Motor neuron (in vitro differentiated cells): ENCODE results near the gene TMEM219. TPM values are rescaled to one million over a fixed set of nuclear protein-coding genes. Genes with fewer than 3 reads are reported as not detected.

ENCODE experiments used
- ATAC-seq, 8 experiments: fragments of 200-7000 bp; cut with Tn5 transposase; replicated peaks in 6 of 8; 2 replicates each; pipeline ENCODE4 v1.8.0; 2021; ENCODE audit warnings: mild to moderate bottlenecking in 8 of 8, moderate library complexity in 8 of 8
- H3K27ac ChIP-seq, 2 donors: fragments of 250-450 bp; sonication (Bioruptor Pico); 2 replicates each; pipeline ENCODE4 v1.9.0; 2021; ENCODE audit warnings: antibody characterized with exemption in 2 of 2, mild to moderate bottlenecking in 2 of 2, moderate library complexity in 1 of 2
- H3K4me1 ChIP-seq, 2 donors: fragments of 250-450 bp; sonication (Bioruptor Pico); replicated peaks in 1 of 2; 2 replicates each; pipeline ENCODE4 v1.6.1; 2021; ENCODE audit warnings: antibody characterized with exemption in 2 of 2, mild to moderate bottlenecking in 2 of 2, moderate library complexity in 1 of 2
- H3K4me3 ChIP-seq, 5 donors: fragments of 250-450 bp; sonication (Bioruptor Pico); 2 replicates each; pipeline ENCODE4 v1.9.0; 2021; ENCODE audit warnings: antibody characterized with exemption in 5 of 5, mild to moderate bottlenecking in 5 of 5, moderate library complexity in 4 of 5
- whole genome bisulfite sequencing, 10 experiments: fragments of 450-650 bp; shearing (Covaris generic); methylation state at CpG; one replicate each; pipeline ENCODE4 v1.0.0; 2022; 5-methylcytosine and 5-hydroxymethylcytosine counted together
- in situ Hi-C, 9 experiments: fragments of 400-800 bp; cut with MboI; loops; one replicate each; pipeline ENCODE4 v1.15.0; 2021; ENCODE audit warnings: low sequenced_read_pairs in 9 of 9, low pct_unique_long_range_greater_than_20kb in 2 of 9; ENCODE audit not compliant: unreplicated experiment in 9 of 9
- total RNA-seq, 8 experiments: library from RNA; unstranded; fragments of 300-600 nt; gene quantifications; 2 replicates each; pipeline versions ENCODE4 v1.2.3 to v1.2.4, GENCODE V29; 2022

TMEM219 gene
- total RNA-seq, 8 experiments from 2014 or later = 34.4 to 77.6 (median 56.2) TPM

DNA sequence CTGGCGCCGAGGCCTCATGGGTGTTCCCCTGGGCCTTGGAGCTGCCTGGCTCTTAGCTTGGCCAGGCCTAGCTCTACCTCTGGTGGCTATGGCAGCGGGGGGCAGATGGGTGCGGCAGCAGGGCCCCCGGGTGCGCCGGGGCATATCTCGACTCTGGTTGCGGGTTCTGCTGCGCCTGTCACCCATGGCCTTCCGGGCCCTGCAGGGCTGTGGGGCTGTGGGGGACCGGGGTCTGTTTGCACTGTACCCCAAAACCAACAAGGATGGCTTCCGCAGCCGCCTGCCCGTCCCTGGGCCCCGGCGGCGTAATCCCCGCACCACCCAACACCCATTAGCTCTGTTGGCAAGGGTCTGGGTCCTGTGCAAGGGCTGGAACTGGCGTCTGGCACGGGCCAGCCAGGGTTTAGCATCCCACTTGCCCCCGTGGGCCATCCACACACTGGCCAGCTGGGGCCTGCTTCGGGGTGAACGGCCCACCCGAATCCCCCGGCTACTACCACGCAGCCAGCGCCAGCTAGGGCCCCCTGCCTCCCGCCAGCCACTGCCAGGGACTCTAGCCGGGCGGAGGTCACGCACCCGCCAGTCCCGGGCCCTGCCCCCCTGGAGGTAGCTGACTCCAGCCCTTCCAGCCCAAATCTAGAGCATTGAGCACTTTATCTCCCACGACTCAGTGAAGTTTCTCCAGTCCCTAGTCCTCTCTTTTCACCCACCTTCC lies 25.6 kb downstream of the TMEM219 start:
- ATAC-seq = no peak
- 100% methylated on average over 1 to 5 of the region's 35 CpGs; no CpG with 5 or more reads in 8 of the 10 experiments for WGBS, 10 experiments
- Histone ChIP-seq H3K4me3 (no peak overlapping the region), H3K27ac (no peak overlapping the region), H3K4me1 (no peaks in the 10 kb centered on the region)
- in situ Hi-C loops = no loop called here

DNA sequence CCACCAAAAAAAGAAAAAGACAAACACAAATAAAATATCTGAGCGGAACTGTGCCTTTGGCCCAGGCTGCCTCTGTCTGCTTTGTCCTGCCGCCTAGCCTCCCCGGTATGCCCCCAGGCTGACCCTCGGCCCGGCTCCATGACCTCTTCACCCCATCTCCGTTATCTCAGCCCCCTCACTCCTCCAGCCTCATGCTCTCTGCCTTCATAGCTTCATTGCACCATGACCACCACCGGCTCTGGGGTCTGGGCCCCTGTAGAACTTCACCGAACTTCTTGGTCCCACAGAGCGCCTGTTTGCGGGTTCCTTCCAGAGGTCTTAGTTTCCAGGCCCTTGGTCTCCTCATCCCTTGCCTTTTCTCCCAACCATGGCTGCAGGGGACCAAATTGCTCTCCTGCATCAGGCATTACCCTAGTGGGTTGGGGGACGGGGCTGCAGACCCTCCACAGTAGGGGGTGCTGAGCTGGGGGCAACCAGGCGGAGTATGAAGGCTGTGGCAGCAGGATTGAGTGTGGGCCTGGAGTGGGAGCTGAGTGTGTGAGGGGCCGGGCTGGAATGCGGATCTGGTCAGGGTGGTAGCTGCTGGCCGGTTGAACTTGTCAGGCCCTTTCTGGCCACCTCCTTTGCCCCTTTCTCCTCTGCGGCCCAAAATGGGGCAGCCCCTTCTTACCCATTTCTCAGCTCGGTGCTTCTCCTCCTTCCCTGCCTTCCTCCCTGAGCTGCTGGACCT lies 26.6 kb downstream of the TMEM219 start:
- Histone ChIP-seq H3K4me3 (no peak overlapping the region), H3K4me1 (no peaks in the 10 kb centered on the region), H3K27ac (no peak overlapping the region)
- in situ Hi-C loops = no loop called here
- ATAC-seq = no peak
- 79 to 100% (median 86%) methylated on average over 1 to 7 of the region's 17 CpGs; no CpG with 5 or more reads in 5 of the 10 experiments for WGBS, 10 experiments

DNA sequence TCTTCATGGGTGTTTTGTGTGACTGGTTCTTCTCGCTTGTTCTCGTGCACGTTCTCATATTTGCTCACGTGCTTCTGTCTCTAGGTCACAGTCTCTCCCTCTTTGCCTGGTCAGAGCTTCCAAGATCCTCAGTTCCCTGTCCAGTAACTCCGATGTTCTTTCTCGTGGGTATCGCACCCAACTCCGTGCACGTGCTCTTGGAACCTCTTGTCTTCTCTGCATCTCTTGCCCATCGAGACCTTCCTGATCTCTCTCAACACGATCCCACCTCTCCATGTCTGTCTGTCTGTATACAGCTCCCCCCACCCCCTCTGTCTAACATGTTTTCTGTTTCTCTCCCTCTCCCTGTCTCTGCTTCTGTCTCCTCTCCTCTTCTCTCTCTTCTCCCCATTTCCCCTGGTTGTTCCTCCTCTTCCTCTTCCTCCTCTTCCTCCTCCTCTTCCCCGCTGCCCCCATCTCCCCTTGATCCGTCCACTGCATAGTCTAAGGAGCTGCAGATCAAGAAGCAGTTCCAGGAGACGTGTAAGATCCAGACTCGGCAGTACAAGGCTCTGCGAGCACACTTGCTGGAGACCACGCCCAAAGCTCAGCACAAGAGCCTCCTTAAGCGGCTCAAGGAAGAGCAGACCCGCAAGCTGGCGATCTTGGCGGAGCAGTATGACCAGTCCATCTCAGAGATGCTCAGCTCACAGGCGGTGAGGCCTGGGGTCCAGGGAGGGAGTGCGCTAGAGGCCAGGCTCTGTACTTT lies 27.4 kb downstream of the TMEM219 start:
- H3K27ac ChIP-seq = no peak overlapping the region
- H3K4me3 ChIP-seq = no peak overlapping the region
- no peak for ATAC-seq
- peaks cover 1% of the 10 kb centered on the region in 2 donors for H3K4me1 ChIP-seq
- WGBS, 10 experiments = 69 to 100% (median 90%) methylated on average over 2 to 21 of the region's 23 CpGs; no CpG with 5 or more reads in 1 of the 10 experiments
- in situ Hi-C loops = no loop called here

DNA sequence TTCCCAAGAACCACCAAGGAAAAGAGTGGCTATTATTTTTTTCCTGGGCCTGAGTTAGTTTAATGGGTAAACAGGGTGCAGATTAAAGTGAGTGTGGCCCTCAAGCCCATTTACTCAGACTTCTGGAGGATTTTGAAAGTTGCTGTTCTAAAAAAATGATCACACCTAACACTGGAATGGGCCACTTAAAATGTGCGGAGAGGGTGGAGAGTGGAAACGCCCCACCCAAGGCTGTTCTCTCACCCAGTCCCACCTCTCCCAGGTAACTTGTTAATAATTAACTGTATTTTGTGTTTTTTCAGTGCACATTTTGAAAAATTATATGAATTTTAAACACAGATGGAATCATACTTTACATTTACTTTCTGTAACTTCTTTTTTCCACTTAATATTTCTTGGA lies 28.2 kb downstream of the TMEM219 start:
- 90 to 100% (median 100%) methylated on average over 1 to 2 of the region's 2 CpGs; no CpG with 5 or more reads in 2 of the 10 experiments for WGBS, 10 experiments
- in situ Hi-C loops = no loop called here
- peaks cover 5 to 8% of the 10 kb centered on the region in 2 donors for H3K4me1 ChIP-seq
- no peak overlapping the region for H3K4me3 ChIP-seq
- H3K27ac ChIP-seq = no peak overlapping the region
- no peak for ATAC-seq

DNA sequence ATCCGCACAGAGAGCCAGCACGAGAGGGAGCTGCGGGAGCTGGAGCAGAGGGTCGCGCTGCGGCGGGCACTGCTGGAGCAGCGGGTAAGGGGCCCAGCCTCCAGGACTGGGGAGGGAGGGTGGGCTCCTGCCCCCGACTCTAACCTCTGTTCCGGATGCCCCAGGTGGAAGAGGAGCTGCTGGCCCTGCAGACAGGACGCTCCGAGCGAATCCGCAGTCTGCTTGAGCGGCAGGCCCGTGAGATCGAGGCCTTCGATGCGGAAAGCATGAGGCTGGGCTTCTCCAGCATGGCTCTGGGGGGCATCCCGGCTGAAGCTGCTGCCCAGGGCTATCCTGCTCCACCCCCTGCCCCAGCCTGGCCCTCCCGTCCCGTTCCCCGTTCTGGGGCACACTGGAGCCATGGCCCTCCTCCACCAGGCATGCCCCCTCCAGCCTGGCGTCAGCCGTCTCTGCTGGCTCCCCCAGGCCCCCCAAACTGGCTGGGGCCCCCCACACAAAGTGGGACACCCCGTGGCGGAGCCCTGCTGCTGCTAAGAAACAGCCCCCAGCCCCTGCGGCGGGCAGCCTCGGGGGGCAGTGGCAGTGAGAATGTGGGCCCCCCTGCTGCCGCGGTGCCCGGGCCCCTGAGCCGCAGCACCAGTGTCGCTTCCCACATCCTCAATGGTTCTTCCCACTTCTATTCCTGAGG lies 29.1 kb downstream of the TMEM219 start:
- no peak overlapping the region for H3K27ac ChIP-seq
- H3K4me3 ChIP-seq = no peak overlapping the region
- in situ Hi-C loops = no loop called here
- peaks cover 5 to 8% of the 10 kb centered on the region in 2 donors for H3K4me1 ChIP-seq
- WGBS, 10 experiments = 87 to 100% (median 95%) methylated on average over 2 to 4 of the region's 35 CpGs; no CpG with 5 or more reads in 7 of the 10 experiments
- no peak for ATAC-seq

DNA sequence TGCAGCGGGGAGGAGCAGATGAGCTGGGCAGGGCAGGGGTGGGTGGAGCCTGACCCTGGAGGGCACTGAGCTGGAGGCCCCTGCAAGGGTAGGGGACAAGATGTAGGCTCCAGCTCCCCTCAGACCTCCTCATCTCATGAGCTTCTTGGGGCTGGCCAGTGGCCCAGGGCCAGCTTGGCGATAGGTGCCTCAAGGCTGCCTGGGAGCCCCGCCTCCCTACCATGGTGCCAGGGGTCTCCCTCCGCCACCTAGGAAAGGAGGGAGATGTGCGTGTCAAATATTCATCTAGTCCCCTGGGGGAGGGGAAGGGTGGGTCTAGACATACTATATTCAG lies 29.7 kb downstream of the TMEM219 start:
- in situ Hi-C loops = no loop called here
- WGBS, 10 experiments = 40% methylated on average over 1 of the region's 5 CpGs; no CpG with 5 or more reads in 8 of the 10 experiments
- no peak for ATAC-seq
- Histone ChIP-seq H3K27ac (no peak overlapping the region), H3K4me3 (no peak overlapping the region), H3K4me1 (peaks cover 5 to 8% of the 10 kb centered on the region in 2 donors)

DNA sequence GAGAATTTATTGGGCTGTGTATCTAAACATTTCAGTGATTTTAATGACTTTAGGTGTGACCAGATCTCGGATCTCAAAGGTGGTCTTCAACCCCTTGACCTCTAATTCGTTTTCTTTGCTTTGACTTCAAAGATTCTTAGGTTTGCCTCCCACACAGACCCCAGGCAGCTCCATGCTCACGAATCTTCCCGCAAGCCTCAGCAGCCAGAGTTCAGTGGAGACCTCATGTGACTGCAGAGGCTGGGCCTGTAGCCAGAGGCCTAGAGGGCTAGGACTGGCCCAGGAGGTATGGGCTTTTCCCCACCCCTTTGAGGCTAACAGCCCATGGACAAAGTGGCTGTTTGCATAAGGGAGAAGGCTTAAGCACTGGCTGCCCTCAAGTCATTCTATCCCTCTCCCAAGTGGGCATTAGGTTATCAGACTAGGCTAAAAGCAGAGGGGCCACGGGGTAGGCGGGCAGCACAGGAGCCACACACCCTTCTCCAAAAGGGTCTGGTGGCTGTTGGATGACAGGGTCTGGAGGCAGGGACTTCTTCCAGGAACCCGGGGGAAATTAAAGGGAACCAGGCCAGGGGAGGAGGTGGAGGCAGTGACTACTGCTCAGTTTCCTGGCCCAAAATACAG lies 30.6 kb downstream of the TMEM219 start:
- H3K4me3 ChIP-seq = no peak overlapping the region
- WGBS, 10 experiments = 27 to 83% (median 55%) methylated on average over 2 to 6 of the region's 7 CpGs; no CpG with 5 or more reads in 4 of the 10 experiments
- H3K4me1 ChIP-seq = peaks cover 5 to 10% of the 10 kb centered on the region in 2 donors
- peak in 2 of 8 experiments; percentile 19 to 20 for ATAC-seq
- no peak overlapping the region for H3K27ac ChIP-seq
- in situ Hi-C loops = no loop called here

DNA sequence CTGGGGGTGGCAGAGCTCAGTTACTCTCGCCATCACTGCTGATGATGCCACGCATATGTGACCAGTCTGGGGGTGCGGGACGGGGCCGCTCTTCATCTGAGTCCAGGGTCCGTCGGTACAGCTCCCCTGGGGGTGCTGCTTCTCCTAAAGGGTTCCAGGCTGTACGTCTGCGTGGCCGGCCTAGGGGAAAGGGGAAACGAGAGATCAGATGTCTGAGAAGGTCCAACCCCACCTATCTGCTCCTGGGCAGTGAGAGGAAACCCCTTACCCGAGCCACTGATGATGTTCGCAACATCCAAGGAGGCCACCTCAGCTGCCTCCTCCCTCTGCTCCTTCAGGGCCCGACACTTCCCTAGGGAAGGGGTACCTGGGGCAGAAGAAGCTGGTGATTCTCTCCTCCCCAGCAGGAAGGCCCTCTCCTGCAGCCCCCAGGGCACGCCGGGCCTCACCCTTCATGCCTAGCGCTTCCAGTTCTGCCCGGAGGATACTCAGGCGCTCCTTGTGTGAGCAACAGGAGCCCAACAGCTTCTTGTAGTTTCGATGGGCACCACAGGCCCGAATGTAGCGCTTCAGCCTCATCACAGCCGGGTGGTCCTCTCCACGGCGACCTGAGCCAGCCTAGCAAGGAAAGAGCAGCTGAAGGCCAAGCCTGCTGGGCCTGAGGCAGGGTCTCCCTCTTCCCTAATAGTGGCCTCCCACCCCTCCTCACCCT lies 31.5 kb downstream of the TMEM219 start:
- H3K27ac ChIP-seq = no peak overlapping the region
- peaks cover 5 to 10% of the 10 kb centered on the region in 2 donors for H3K4me1 ChIP-seq
- ATAC-seq = no peak
- in situ Hi-C loops = no loop called here
- H3K4me3 ChIP-seq = no peak overlapping the region
- 80 to 100% (median 98%) methylated on average over 1 to 6 of the region's 25 CpGs; no CpG with 5 or more reads in 2 of the 10 experiments for WGBS, 10 experiments

DNA sequence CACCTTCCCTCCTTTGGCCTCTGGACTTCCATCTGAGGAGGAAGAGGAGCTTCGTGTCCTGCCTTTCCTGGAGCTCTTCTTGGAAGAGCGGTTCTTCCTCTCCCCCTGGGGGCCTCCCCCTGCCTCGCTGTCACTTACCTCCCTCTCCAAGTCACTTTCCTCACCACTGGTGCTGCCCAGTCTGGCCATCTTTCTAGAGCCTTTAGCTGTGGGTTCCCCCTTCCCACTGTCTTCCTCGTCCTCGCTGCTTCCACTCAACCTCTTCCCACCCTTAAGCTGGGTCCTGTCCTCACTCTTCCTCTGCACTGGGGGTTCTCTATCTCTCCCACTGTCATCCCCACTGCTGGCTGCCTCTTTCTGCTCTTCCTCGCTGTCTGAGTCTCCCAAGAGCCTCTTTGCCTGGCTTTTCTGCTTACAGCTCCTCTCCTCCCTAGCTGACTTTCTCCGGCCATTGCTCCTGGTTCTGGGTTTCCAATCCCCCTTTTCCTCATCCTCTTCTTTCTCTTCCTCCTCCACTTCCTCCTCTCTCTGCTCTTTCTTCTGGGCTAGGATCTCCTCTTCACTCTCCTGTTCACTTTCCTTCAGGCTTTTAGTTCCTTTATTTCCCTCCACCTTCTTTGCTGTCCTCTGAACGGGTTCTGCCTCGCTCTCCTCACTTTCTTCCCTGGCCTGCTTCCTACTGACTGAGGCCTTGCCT lies 32.2 kb downstream of the TMEM219 start:
- Histone ChIP-seq H3K4me1 (peaks cover 5 to 10% of the 10 kb centered on the region in 2 donors), H3K4me3 (peak overlapping the region in 3 of 5 donors; percentile 54 to 73 (median 62)), H3K27ac (no peak overlapping the region)
- in situ Hi-C loops = no loop called here
- 82 to 98% (median 92%) methylated on average over 2 to 6 of the region's 9 CpGs; no CpG with 5 or more reads in 1 of the 10 experiments for WGBS, 10 experiments
- ATAC-seq = no peak

DNA sequence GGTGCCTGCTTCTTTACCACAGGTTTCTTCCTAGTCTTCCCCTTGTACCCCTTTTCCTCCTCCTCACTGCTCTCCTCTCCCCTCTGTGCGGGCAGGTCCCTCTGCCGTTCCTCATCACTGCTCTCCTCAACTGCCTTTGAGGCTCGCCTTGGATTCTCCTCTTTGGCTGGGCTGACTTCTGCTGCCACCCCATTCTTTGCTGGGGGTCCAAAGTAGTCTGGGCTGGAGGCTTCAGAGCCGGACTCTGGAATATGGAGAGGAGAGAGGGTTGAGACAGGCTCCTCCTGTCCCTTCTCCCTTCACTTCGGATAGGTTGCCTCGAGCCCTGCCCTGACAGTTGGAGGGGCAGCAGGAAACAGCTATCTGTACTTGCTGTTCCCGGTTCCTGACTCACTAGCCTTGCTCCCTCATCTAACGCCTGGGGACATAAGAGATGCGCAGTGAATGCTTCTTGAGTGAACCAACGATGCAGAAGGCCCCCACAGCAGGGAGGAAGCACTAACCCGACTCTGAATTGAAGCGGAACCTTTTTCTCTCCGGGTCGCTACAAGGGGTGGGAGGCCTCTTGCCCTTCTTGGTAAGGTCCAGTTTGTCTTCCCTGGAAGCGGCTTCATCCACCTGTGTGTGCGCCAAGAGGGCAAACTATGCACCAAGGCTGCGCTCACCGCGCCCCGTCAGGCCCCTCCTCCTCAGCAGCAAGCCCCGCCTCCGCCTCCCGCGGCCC lies 32.9 kb downstream of the TMEM219 start:
- Histone ChIP-seq H3K4me1 (peaks cover 5 to 10% of the 10 kb centered on the region in 2 donors), H3K4me3 (peak overlapping the region; percentile 54 to 91 (median 73)), H3K27ac (peak overlapping the region; percentile 97 to 98)
- peak; percentile 8 to 49 (median 36) for ATAC-seq
- 0 to 100% (median 26%) methylated on average over 1 to 7 of the region's 24 CpGs for WGBS, 10 experiments
- in situ Hi-C loops = no loop called here
